Lower leg skin (tissue), 3 donors: ENCODE results near the gene LYPD4.

Experiments used
- CTCF ChIP-seq, 3 donors: fragments of 450-650 bp; IDR thresholded peaks; one replicate each; pipeline ENCODE4 v1.5.1; 2016; ENCODE audit warnings: antibody characterized with exemption in 3 of 3, mild to moderate bottlenecking in 3 of 3, moderate library complexity in 2 of 3
- POLR2A ChIP-seq, 2 donors: fragments of 450-650 bp; IDR thresholded peaks; one replicate each; pipeline ENCODE4 v1.6.1; 2016 to 2017; ENCODE audit warnings: antibody characterized with exemption in 2 of 2, mild to moderate bottlenecking in 1 of 2, moderate library complexity in 1 of 2

DNA sequence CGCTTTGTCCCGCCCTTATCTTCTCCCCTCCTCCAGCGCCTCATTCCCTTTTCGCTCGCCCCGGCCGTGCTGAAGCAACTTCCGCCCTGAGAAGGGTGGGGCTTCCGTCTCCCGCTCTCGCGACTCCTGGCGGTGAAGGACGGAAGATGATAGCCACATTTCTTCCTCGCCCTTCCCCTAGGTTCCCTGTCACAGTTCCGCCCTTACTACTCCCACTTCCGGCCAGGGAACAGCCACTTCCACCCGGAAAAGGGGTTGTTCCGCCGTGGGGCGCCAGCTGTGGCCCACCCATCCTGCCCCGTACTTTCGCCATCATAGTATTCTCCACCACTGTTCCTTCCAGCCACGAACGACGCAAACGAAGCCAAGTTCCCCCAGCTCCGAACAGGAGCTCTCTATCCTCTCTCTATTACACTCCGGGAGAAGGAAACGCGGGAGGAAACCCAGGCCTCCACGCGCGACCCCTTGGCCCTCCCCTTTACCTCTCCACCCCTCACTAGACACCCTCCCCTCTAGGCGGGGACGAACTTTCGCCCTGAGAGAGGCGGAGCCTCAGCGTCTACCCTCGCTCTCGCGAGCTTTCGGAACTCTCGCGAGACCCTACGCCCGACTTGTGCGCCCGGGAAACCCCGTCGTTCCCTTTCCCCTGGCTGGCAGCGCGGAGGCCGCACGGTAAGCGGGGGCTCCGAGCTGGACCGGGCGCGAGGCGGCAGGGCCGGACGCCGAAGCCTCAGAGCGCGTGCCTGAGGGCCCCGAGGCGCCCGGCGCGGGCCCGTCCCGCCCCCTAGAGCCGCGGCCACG, 15.3 kb upstream of the LYPD4 start, which contains the start of gene RPS19:
- TF ChIP-seq POLR2A (IDR thresholded peaks at IDR 0.05) (no peak), CTCF (IDR thresholded peaks at IDR 0.05) (peak in 1 of 3 donors; percentile 86)
